Fibroblast of lung (primary cell): ENCODE data around the gene SVEP1. TPM values are rescaled to one million over a fixed set of nuclear protein-coding genes. Genes with fewer than 3 reads are reported as not detected.

Experiments
- DNase-seq, 2 donors: peaks; one replicate each; pipeline versions ENCODE4 v3.0.0 to v3.0.0-alpha.2; 2010; ENCODE audit warnings: low read depth in 2 of 2
- H2AFZ ChIP-seq: 2 replicates; pipeline ENCODE4 v1.5.1; 2012; ENCODE audit warnings: low read length, control low read depth, inconsistent platforms
- H3K27ac ChIP-seq: 2 replicates; pipeline ENCODE4 v1.5.1; 2011; ENCODE audit warnings: low read length, control low read depth; ENCODE audit not compliant: insufficient read depth
- H3K27me3 ChIP-seq: 2 replicates; pipeline ENCODE4 v1.5.1; 2011; ENCODE audit warnings: mild to moderate bottlenecking, low read length; ENCODE audit not compliant: control insufficient read depth, insufficient read depth
- H3K36me3 ChIP-seq: 2 replicates; pipeline ENCODE4 v1.5.1; 2011; ENCODE audit warnings: low read length; ENCODE audit not compliant: control insufficient read depth, insufficient read depth
- H3K4me1 ChIP-seq: 2 replicates; pipeline ENCODE4 v1.5.1; 2011; ENCODE audit warnings: low read length; ENCODE audit not compliant: control insufficient read depth, insufficient read depth; ENCODE audit errors: extremely low read depth
- H3K4me2 ChIP-seq: 2 replicates; pipeline ENCODE4 v1.5.1; 2011; ENCODE audit warnings: low read length, control low read depth; ENCODE audit not compliant: insufficient read depth; ENCODE audit errors: extremely low read depth
- H3K4me3 ChIP-seq, 4 experiments: fragments of 200-600 bp in 1 of 4; sonication (generic) in 1 of 4; replicated peaks in 1 of 4; 2 replicates each; pipeline ENCODE4 v1.5.1; 2011 to 2016; ENCODE audit warnings: low read length in 4 of 4, low read depth in 3 of 4, mild to moderate bottlenecking in 3 of 4, control low read depth in 2 of 4, inconsistent platforms in 1 of 4, mixed read lengths in 1 of 4; ENCODE audit not compliant: insufficient read depth in 1 of 4; ENCODE audit errors: control extremely low read depth in 1 of 4
- H3K79me2 ChIP-seq: 2 replicates; pipeline ENCODE4 v1.5.1; 2012; ENCODE audit warnings: mild to moderate bottlenecking, low read length, inconsistent platforms; ENCODE audit not compliant: control insufficient read depth, insufficient read depth
- H3K9ac ChIP-seq: 2 replicates; pipeline ENCODE4 v1.5.1; 2011; ENCODE audit warnings: mild to moderate bottlenecking, low read length, control low read depth; ENCODE audit not compliant: insufficient read depth
- H3K9me3 ChIP-seq: 2 replicates; pipeline ENCODE4 v1.5.1; 2012; ENCODE audit warnings: low read depth, low read length; ENCODE audit not compliant: control insufficient read depth, insufficient read depth
- H4K20me1 ChIP-seq: 2 replicates; pipeline ENCODE4 v1.5.1; 2011; ENCODE audit warnings: low read length; ENCODE audit not compliant: control insufficient read depth, insufficient read depth; ENCODE audit errors: extremely low read depth
- CTCF ChIP-seq, 2 donors: IDR thresholded peaks in 1 of 2; conservative IDR thresholded peaks in 1 of 2; 1 replicate in 1 of 2; 2 replicates in 1 of 2; pipeline ENCODE4 v1.5.1; 2011 to 2012; ENCODE audit warnings: low read length in 2 of 2, control low read depth in 1 of 2, inconsistent platforms in 1 of 2, low read depth in 1 of 2, mild to moderate bottlenecking in 1 of 2
- EZH2 ChIP-seq: IDR thresholded peaks from 2 replicates; pipeline ENCODE4 v1.5.1; 2012; ENCODE audit warnings: low read length, control low read depth, mild to moderate bottlenecking; ENCODE audit errors: missing control alignments
- polyA plus RNA-seq, 2 donors: library from polyadenylated mRNA; depleted of rRNA in 1 of 2; stranded (reverse) in 1 of 2; unstranded in 1 of 2; fragments of >200 nt; gene quantifications; 2 replicates each; pipeline ENCODE4 v1.2.1, GENCODE V29; 2011 to 2012; ENCODE audit warnings: missing spikeins in 1 of 2
- total RNA-seq: library from RNA; depleted of rRNA; stranded (reverse); fragments of >200 nt; gene quantifications from 2 replicates; pipeline ENCODE4 v1.2.1, GENCODE V29; 2014

Gene SVEP1
- total and polyA plus RNA-seq, 2 donors (not counting 1 experiment from before 2014, with no cell fraction given): 46.3 to 96.9 TPM

DNA sequence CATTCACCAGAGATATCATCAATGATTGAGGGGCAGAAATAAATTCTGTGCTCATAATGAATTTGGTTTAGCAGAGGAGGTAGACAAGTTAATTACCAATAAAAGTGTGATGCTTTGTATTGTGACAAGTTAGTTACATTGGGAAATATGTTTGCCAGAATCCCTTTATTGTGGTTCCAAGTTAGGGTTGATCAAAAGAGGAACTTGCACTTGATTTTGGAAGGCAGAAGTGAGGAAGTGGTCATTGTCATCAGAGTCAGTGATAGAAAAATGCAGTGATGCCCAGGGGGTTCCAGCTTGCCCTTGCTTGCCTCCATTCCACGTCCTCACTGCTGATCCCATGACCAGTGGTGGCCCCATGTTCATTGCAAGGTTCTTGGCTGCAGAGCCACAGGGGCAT, 69.7 kb downstream of the SVEP1 start:
- Histone ChIP-seq H3K27me3 (no peaks in the 10 kb centered on the region), H3K79me2 (no peaks in the 10 kb centered on the region), H3K9me3 (no peaks in the 10 kb centered on the region), H3K4me2 (no peak overlapping the region), H3K27ac (no peak overlapping the region), H3K9ac (no peak overlapping the region), H4K20me1 (no peaks in the 10 kb centered on the region), H3K36me3 (peaks cover 8% of the 10 kb centered on the region), H3K4me3 (no peak overlapping the region), H2AFZ (no peak overlapping the region), H3K4me1 (no peaks in the 10 kb centered on the region)
- no peak for DNase-seq
- TF ChIP-seq EZH2: no peak
- TF ChIP-seq CTCF (conservative IDR thresholded peaks at IDR 0.05 in 1 of 2, IDR thresholded peaks at IDR 0.05 in 1 of 2; ENCODE audit: low read depth in 1 of 2, low read length in 2 of 2): no peak

DNA sequence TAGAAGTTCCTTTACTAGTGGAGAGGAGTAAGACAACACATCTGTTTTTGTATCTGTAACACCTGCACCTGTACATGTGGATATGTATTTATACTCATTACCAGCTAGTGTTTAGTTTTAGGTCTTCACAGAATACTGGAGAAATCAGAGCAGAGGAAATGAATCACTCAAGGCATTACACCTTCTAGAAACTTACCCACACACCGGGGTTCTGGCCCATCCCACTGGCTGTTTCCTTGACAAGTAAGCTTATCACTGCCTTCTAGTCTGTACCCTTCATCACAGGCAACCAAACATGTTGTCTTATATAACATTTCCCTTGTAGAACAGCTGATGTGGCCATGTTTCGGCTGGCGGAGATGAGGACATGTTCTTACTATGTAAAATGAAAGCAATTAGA, 76.7 kb downstream of the SVEP1 start:
- H3K9me3 ChIP-seq: no peaks in the 10 kb centered on the region
- no peaks in the 10 kb centered on the region for H4K20me1 ChIP-seq
- peak in 1 of 2 donors; percentile 6 for DNase-seq
- no peak for TF ChIP-seq CTCF (conservative IDR thresholded peaks at IDR 0.05 in 1 of 2, IDR thresholded peaks at IDR 0.05 in 1 of 2; ENCODE audit: low read depth in 1 of 2, low read length in 2 of 2)
- TF ChIP-seq EZH2: no peak
- H3K4me3 ChIP-seq: no peak overlapping the region
- no peaks in the 10 kb centered on the region for H3K36me3 ChIP-seq
- no peak overlapping the region for H2AFZ ChIP-seq
- H3K9ac ChIP-seq: no peak overlapping the region
- H3K4me1 ChIP-seq: no peaks in the 10 kb centered on the region
- H3K27ac ChIP-seq: no peak overlapping the region
- no peak overlapping the region for H3K4me2 ChIP-seq
- H3K27me3 ChIP-seq: no peaks in the 10 kb centered on the region
- no peaks in the 10 kb centered on the region for H3K79me2 ChIP-seq

- Histone ChIP-seq H3K4me2 (no peak overlapping the region), H3K4me1 (no peaks in the 10 kb centered on the region), H3K4me3 (no peak overlapping the region), H4K20me1 (no peaks in the 10 kb centered on the region), H2AFZ (no peak overlapping the region), H3K9ac (no peak overlapping the region), H3K9me3 (no peaks in the 10 kb centered on the region), H3K27me3 (no peaks in the 10 kb centered on the region), H3K36me3 (no peaks in the 10 kb centered on the region), H3K79me2 (no peaks in the 10 kb centered on the region), H3K27ac (no peak overlapping the region)
- TF ChIP-seq EZH2: no peak
- TF ChIP-seq CTCF (conservative IDR thresholded peaks at IDR 0.05 in 1 of 2, IDR thresholded peaks at IDR 0.05 in 1 of 2; ENCODE audit: low read depth in 1 of 2, low read length in 2 of 2): no peak
- DNase-seq: no peak
These were observed 79.9 kb downstream of the SVEP1 start for GRCh38 chr9:110499608-110500007.
